ENCODE data around the gene TARS3.

GRCh38 chr15:101773496-101774100 is 49.3 kb upstream of the TARS3 start:
- TF ChIP-seq CTCF (IDR thresholded peaks at IDR 0.05) (no peak), POLR2AphosphoS5 (IDR thresholded peaks at IDR 0.05) (no peak), POLR2A (IDR thresholded peaks at IDR 0.05) (no peak)
